ENCODE data around the gene HIPK1.
A peak's percentile ranks its signal among the peaks of the same experiment; 100 is the strongest.

HIPK1 gene

GRCh38 chr1:113928941-113929749 lies at the start of gene HIPK1:
TSS of gene HIPK1 (plus strand) at chr1:113929324.
- in situ Hi-C loops (cut with HindIII; ENCODE audit: low pct_ligation_motif_present, low sequenced_read_pairs) = no loop called here
- H3K27me3 ChIP-seq (replicated peaks) = no peaks in the 10 kb centered on the region
- peak; percentile 85 for DNase-seq
- peak within 1 kb of the TSS; percentile 95 for H3K4me3 ChIP-seq (ENCODE audit: low read depth, low read length)
- H3K27ac ChIP-seq = peak within 1 kb of the TSS; percentile 87
- H3K36me3 ChIP-seq (replicated peaks) = no peaks in the 10 kb centered on the region
- TF ChIP-seq CTCF (IDR thresholded peaks at IDR 0.05; ENCODE audit: low read depth, low read length, missing control alignments) = no peak

GRCh38 chr1:113879739-113880038 lies 49.4 kb upstream of the HIPK1 start:
- no peak overlapping the region for H3K4me3 ChIP-seq (ENCODE audit: low read depth, low read length)
- H3K27ac ChIP-seq = no peak overlapping the region
- no peak for DNase-seq
- in situ Hi-C loops (cut with HindIII; ENCODE audit: low pct_ligation_motif_present, low sequenced_read_pairs) = no loop called here
- TF ChIP-seq CTCF (IDR thresholded peaks at IDR 0.05; ENCODE audit: low read depth, low read length, missing control alignments) = no peak
- H3K27me3 ChIP-seq (replicated peaks) = no peaks in the 10 kb centered on the region
- H3K36me3 ChIP-seq (replicated peaks) = no peaks in the 10 kb centered on the region

GRCh38 chr1:113881661-113882060 lies 47.5 kb upstream of the HIPK1 start:
- no peak overlapping the region for H3K27ac ChIP-seq
- in situ Hi-C loops (cut with HindIII; ENCODE audit: low pct_ligation_motif_present, low sequenced_read_pairs) = no loop called here

GRCh38 chr1:113886417-113887401 lies 42.4 kb upstream of the HIPK1 start:
- in situ Hi-C loops (cut with HindIII; ENCODE audit: low pct_ligation_motif_present, low sequenced_read_pairs) = no loop called here
- Histone ChIP-seq H3K4me3 (ENCODE audit: low read depth, low read length) (no peak overlapping the region), H3K36me3 (replicated peaks) (no peaks in the 10 kb centered on the region), H3K27me3 (replicated peaks) (no peaks in the 10 kb centered on the region), H3K27ac (no peak overlapping the region)
- no peak for DNase-seq
- no peak for TF ChIP-seq CTCF (IDR thresholded peaks at IDR 0.05; ENCODE audit: low read depth, low read length, missing control alignments)

More at GRCh38 chr1:113881661-113882060, 47.5 kb upstream of the HIPK1 start:
- DNase-seq = no peak
- Histone ChIP-seq H3K36me3 (replicated peaks) (no peaks in the 10 kb centered on the region), H3K4me3 (ENCODE audit: low read depth, low read length) (no peak overlapping the region), H3K27me3 (replicated peaks) (no peaks in the 10 kb centered on the region)
- no peak for TF ChIP-seq CTCF (IDR thresholded peaks at IDR 0.05; ENCODE audit: low read depth, low read length, missing control alignments)

- no peak for DNase-seq
- H3K4me3 ChIP-seq (ENCODE audit: low read depth, low read length) = no peak within 1 kb of the TSS
- TF ChIP-seq CTCF (IDR thresholded peaks at IDR 0.05; ENCODE audit: low read depth, low read length, missing control alignments) = no peak
- H3K27ac ChIP-seq = peak within 1 kb of the TSS; percentile 61
- no peaks in the 10 kb centered on the region for H3K36me3 ChIP-seq (replicated peaks)
- no peaks in the 10 kb centered on the region for H3K27me3 ChIP-seq (replicated peaks)
- in situ Hi-C loops (cut with HindIII; ENCODE audit: low pct_ligation_motif_present, low sequenced_read_pairs) = no loop called here
Observed at GRCh38 chr1:113887402-113888175, 41.5 kb upstream of the HIPK1 start, which contains the start of gene BCL2L15. TSS of gene BCL2L15 (minus strand) at chr1:113887581. CDS start at chr1:113887375, 206 bp downstream.
